GM08714 (cell line): ENCODE results near the gene MAN2A1.

Experiments
- H3K4me3 ChIP-seq: fragments of 200-500 bp; sonication (Bioruptor generic); 2 replicates; pipeline ENCODE4 v1.5.1; 2014; ENCODE audit warnings: mild to moderate bottlenecking, low read length, inconsistent platforms
- ZNF274 ChIP-seq: IDR thresholded peaks from 2 replicates; pipeline ENCODE4 v1.6.1; 2012; ENCODE audit warnings: mild to moderate bottlenecking, low read depth, low read length

Gene MAN2A1

GRCh38 chr5:109689740-109690241 lies at the start of gene MAN2A1:
Gene MAN2A1, plus strand, starts transcription at chr5:109689927. Its CDS starts 491 bp downstream, at chr5:109690418.
- peak within 1 kb of the TSS; percentile 80 for H3K4me3 ChIP-seq
- TF ChIP-seq ZNF274, result no peak

- TF ChIP-seq ZNF274, result no peak
Measured at GRCh38 chr5:109640976-109641375, 48.8 kb upstream of the MAN2A1 start.

DNA sequence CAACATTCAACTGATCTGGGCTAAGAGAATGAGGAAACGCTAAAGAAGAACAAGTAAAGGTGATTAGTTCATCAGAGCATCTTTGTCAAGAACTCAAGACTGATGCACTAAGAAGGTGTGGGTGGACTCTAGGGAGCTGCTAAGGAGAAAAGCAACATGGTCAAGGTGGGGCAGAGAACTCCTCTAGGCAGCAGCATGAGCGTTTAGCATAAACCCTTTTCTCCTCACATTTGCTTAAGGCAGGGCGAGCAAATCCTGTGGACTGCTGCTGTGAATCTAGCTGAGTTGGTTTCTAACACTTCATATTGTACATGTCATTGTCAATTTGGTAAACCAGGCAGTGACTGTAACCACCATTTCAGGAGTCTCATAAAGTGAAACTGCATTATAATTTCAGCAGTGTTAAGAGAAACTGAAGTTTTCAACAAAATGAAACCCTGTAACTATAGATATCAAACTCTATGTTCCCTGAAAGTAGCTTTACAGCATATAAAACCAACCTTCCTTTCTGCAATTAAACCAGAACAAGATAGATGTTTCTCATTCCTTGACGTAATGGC lies 45.9 kb upstream of the MAN2A1 start:
- no peak overlapping the region for H3K4me3 ChIP-seq
- no peak for TF ChIP-seq ZNF274

More at GRCh38 chr5:109640976-109641375, 48.8 kb upstream of the MAN2A1 start:
- no peak overlapping the region for H3K4me3 ChIP-seq

DNA sequence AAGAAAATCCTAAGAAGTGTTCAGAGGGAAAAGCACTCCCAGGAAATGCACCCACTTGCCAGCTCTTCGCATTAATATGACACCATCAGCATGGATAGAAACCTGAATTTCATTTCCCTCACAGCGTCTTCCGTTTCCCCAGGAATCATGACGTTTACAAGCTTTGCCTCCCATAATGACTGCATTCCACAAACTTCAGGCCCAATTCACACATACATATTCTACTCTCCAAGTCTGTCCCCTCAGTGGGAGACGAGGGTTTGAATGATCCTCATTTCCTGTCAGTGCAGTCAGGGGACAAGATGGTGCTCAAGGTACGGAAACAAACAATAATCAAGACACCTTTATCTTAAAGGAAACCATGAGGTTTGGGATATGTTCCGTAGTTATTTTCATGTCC lies 44.9 kb upstream of the MAN2A1 start:
- TF ChIP-seq ZNF274, result no peak
- H3K4me3 ChIP-seq, result no peak overlapping the region

- H3K4me3 ChIP-seq, result no peak overlapping the region
- no peak for TF ChIP-seq ZNF274
Measured at GRCh38 chr5:109645707-109646192, 44.0 kb upstream of the MAN2A1 start.

DNA sequence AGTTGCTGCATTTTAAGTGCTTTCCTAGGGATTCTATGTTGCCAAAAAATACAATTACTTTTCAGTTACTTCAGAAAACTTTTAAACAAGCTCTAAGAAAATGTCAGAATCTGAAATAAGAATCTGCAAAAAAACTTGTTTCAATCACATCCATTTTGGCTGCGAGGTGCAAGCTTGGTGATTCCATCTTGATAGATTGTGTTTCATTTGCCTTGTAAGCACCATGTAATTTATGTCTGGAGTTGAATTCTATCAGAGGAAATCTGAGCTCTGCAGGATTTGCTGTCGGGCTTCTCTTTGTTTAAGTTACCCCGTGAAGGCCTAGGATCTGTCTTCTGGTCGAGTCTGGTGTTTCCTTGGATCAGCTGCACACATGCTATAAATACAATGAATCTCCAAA lies 40.4 kb upstream of the MAN2A1 start:
- no peak for TF ChIP-seq ZNF274
- H3K4me3 ChIP-seq, result no peak overlapping the region

- H3K4me3 ChIP-seq, result no peak overlapping the region
- no peak for TF ChIP-seq ZNF274
Measured at GRCh38 chr5:109650493-109650892, 39.2 kb upstream of the MAN2A1 start.

- TF ChIP-seq ZNF274, result no peak
- H3K4me3 ChIP-seq, result no peak overlapping the region
Measured at GRCh38 chr5:109652096-109652495, 37.6 kb upstream of the MAN2A1 start.

GRCh38 chr5:109653042-109653441 lies 36.7 kb upstream of the MAN2A1 start:
- no peak overlapping the region for H3K4me3 ChIP-seq
- no peak for TF ChIP-seq ZNF274

DNA sequence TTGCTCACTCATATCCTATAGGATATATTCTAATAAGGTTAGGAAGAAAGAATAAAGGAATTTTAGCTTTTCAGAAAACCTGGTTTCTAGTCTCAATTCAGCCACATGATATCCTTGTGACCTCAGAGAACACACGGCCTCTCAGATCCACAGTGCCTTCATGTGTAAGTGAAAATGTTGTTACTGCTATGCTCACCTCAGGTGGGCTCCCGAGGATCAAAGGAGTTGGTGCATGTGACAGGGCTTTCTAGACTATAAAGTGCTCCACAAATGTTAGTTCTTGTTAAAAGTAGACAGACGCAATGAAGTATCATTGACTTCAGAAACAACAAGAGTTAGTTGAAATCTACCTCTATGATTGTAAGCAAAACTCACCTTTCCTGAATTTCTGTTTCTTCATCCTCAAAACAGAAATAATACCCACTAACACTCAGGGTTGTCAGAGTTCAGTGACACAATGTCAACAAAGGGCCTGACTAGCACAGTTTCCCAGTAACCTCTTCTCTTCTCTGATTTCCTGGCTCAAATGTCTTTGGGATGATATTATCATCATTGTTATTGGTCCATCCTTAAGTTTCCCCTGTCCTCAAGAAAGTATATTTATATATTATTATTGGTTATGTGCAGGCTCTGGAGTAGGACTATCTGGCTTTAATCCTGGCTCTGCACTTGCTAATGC lies 36.0 kb upstream of the MAN2A1 start:
- no peak overlapping the region for H3K4me3 ChIP-seq
- TF ChIP-seq ZNF274, result no peak

- H3K4me3 ChIP-seq, result no peak overlapping the region
- TF ChIP-seq ZNF274, result no peak
Measured at GRCh38 chr5:109654455-109654854, 35.3 kb upstream of the MAN2A1 start.

GRCh38 chr5:109655841-109656240 lies 33.9 kb upstream of the MAN2A1 start:
- H3K4me3 ChIP-seq, result no peak overlapping the region
- no peak for TF ChIP-seq ZNF274

DNA sequence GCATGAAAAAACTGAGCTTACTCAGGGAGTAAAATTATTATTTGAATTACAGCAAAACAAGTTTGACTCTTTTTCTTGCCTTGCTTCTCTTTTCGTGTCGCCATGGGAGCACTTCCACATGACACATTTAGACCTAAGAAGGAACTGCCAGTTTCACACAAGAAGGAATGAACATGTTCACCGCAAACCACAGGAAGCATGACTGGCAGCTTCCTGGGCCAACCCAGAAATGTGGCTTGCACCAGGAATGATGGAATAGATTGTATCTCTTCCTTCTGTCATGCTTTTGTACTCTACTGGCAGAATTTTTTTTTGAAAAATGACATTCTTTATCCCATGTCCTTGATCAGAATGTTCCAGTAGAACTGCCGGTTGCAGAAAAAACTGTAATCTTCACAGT lies 32.9 kb upstream of the MAN2A1 start:
- TF ChIP-seq ZNF274, result no peak
- H3K4me3 ChIP-seq, result no peak overlapping the region

- no peak overlapping the region for H3K4me3 ChIP-seq
- no peak for TF ChIP-seq ZNF274
Measured at GRCh38 chr5:109659901-109660300, 29.8 kb upstream of the MAN2A1 start.

GRCh38 chr5:109660301-109660700 lies 29.4 kb upstream of the MAN2A1 start:
- H3K4me3 ChIP-seq, result no peak overlapping the region
- TF ChIP-seq ZNF274, result no peak
